Neuronal stem cell (in vitro differentiated cells): ENCODE data around the gene PLCH1.

Source experiments
- DNase-seq: peaks from one replicate; pipeline ENCODE4 v3.0.0-alpha.2; 2013; ENCODE audit warnings: low spot score
- H2AFZ ChIP-seq: one replicate; pipeline ENCODE4 v1.6.1; 2013; ENCODE audit warnings: mild to moderate bottlenecking, low read length, inconsistent platforms
- H2AK5ac ChIP-seq: 2 replicates; pipeline ENCODE4 v1.6.1; 2013; ENCODE audit warnings: low read depth, mild to moderate bottlenecking, inconsistent platforms, low read length, moderate library complexity, mixed read lengths
- H2BK120ac ChIP-seq: 2 replicates; pipeline ENCODE4 v1.6.1; 2013; ENCODE audit warnings: low read depth, mild to moderate bottlenecking, inconsistent platforms, low read length, moderate library complexity, mixed read lengths
- H2BK12ac ChIP-seq: one replicate; pipeline ENCODE4 v1.6.1; 2013; ENCODE audit warnings: low read length, inconsistent platforms
- H2BK15ac ChIP-seq: 2 replicates; pipeline ENCODE4 v1.6.1; 2013; ENCODE audit warnings: mild to moderate bottlenecking, low read length, inconsistent platforms, mixed read lengths
- H2BK5ac ChIP-seq: one replicate; pipeline ENCODE4 v1.6.1; 2013; ENCODE audit warnings: inconsistent platforms, mild to moderate bottlenecking, low read length, moderate library complexity
- H3K14ac ChIP-seq: one replicate; pipeline ENCODE4 v1.6.1; 2013; ENCODE audit warnings: low read length, inconsistent platforms
- H3K18ac ChIP-seq: 2 replicates; pipeline ENCODE4 v1.6.1; 2013; ENCODE audit warnings: low read length, inconsistent platforms
- H3K23ac ChIP-seq: 2 replicates; pipeline ENCODE4 v1.6.1; 2013; ENCODE audit warnings: low read depth, mild to moderate bottlenecking, mixed read lengths, low read length, inconsistent platforms; ENCODE audit not compliant: poor library complexity
- H3K27ac ChIP-seq: replicated peaks from 3 replicates; pipeline ENCODE4 v1.5.1; 2013; ENCODE audit warnings: low read length, inconsistent platforms
- H3K27me3 ChIP-seq, 3 experiments: 2 replicates each; pipeline ENCODE4 v1.6.1; 2013; ENCODE audit warnings: low read length in 3 of 3, mild to moderate bottlenecking in 2 of 3, inconsistent platforms in 1 of 3, low read depth in 1 of 3, mixed read lengths in 1 of 3, moderate library complexity in 1 of 3; ENCODE audit not compliant: control insufficient read depth in 3 of 3, insufficient read depth in 3 of 3
- H3K36me3 ChIP-seq, 2 donors: replicated peaks in 1 of 2; 2 replicates each; pipeline ENCODE4 v1.6.1; 2013; ENCODE audit warnings: low read length in 2 of 2; ENCODE audit not compliant: control insufficient read depth in 2 of 2, insufficient read depth in 2 of 2
- H3K4ac ChIP-seq: 2 replicates; pipeline ENCODE4 v1.6.1; 2013; ENCODE audit warnings: inconsistent platforms, mild to moderate bottlenecking, low read length, moderate library complexity
- H3K4me1 ChIP-seq, 2 donors: 1 replicate in 1 of 2; 2 replicates in 1 of 2; pipeline ENCODE4 v1.6.1; 2013; ENCODE audit warnings: low read length in 2 of 2, low read depth in 1 of 2; ENCODE audit not compliant: control insufficient read depth in 2 of 2, insufficient read depth in 1 of 2
- H3K4me2 ChIP-seq: one replicate; pipeline ENCODE4 v1.6.1; 2013; ENCODE audit warnings: mild to moderate bottlenecking, low read length, inconsistent platforms; ENCODE audit not compliant: insufficient read depth, poor library complexity, severe bottlenecking
- H3K4me3 ChIP-seq, 2 donors: 2 replicates each; pipeline ENCODE4 v1.5.1; 2013; ENCODE audit warnings: low read length in 2 of 2, mild to moderate bottlenecking in 2 of 2, inconsistent platforms in 1 of 2, moderate library complexity in 1 of 2
- H3K79me1 ChIP-seq: one replicate; pipeline ENCODE4 v1.6.1; 2013; ENCODE audit warnings: low read depth, mild to moderate bottlenecking, inconsistent platforms, low read length, moderate library complexity
- H3K9ac ChIP-seq: one replicate; pipeline ENCODE4 v1.6.1; 2013; ENCODE audit warnings: mild to moderate bottlenecking, low read depth, low read length, inconsistent platforms; ENCODE audit not compliant: poor library complexity
- H3K9me3 ChIP-seq, 2 donors: replicated peaks in 1 of 2; 2 replicates each; pipeline versions ENCODE3 to v1.6.1; 2013; ENCODE audit warnings: low read length in 2 of 2, mild to moderate bottlenecking in 2 of 2, inconsistent platforms in 1 of 2, low read depth in 1 of 2, mixed read lengths in 1 of 2, moderate library complexity in 1 of 2; ENCODE audit not compliant: control insufficient read depth in 2 of 2, insufficient read depth in 1 of 2
- H4K8ac ChIP-seq: one replicate; pipeline ENCODE4 v1.6.1; 2013; ENCODE audit warnings: low read depth, mild to moderate bottlenecking, inconsistent platforms, low read length, moderate library complexity
- H4K91ac ChIP-seq: one replicate; pipeline ENCODE4 v1.6.1; 2013; ENCODE audit warnings: low read length, low read depth, mild to moderate bottlenecking, inconsistent platforms; ENCODE audit not compliant: poor library complexity
- WGBS, 2 donors: extraction: QIAGEN DNeasy Blood & Tissue Kit; methylation state at CpG; one replicate each; pipeline ENCODE4 v1.1.7; 2013; ENCODE audit warnings: missing lambda C conversion rate in 2 of 2, mixed read lengths in 1 of 2; ENCODE audit not compliant: insufficient read length in 2 of 2, insufficient replicate concordance in 1 of 2; ENCODE audit errors: extremely low coverage in 2 of 2; 5-methylcytosine and 5-hydroxymethylcytosine counted together

PLCH1 gene

DNA sequence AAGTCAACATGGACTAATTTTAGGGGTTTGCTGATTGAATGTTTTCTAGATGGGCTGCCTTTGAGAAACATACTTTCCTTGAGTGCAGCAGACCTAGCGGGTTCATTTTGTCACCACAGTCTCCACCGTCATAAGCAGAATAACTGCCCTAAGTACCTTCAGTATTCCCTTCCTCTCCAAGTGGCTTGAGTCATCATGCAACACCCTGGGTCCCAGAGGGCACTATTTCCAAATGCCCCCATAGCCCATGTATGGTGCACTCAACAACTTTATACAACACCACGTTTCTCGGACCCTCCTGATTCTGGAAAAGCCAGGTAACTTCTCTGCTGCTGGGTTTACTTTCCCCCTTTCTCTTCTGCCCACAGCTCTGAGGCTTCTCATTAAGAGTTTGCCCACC is 300.1 kb downstream of the PLCH1 start:
- H3K18ac ChIP-seq = no peak overlapping the region
- no peak overlapping the region for H3K4ac ChIP-seq
- no peaks in the 10 kb centered on the region for H3K79me1 ChIP-seq
- no peak overlapping the region for H3K27ac ChIP-seq
- no peak overlapping the region for H3K9ac ChIP-seq
- no peak overlapping the region for H2AFZ ChIP-seq
- no peak overlapping the region for H2BK120ac ChIP-seq
- no peak overlapping the region for H4K91ac ChIP-seq
- WGBS, 2 donors = no CpG with 5 or more reads among the region's 4 CpGs
- H2BK15ac ChIP-seq = no peak overlapping the region
- H3K4me2 ChIP-seq = no peak overlapping the region
- H3K36me3 ChIP-seq = no peaks in the 10 kb centered on the region
- DNase-seq = no peak
- H2BK5ac ChIP-seq = no peak overlapping the region
- H3K27me3 ChIP-seq = no peaks in the 10 kb centered on the region
- H3K23ac ChIP-seq = no peak overlapping the region
- H2AK5ac ChIP-seq = no peak overlapping the region
- no peak overlapping the region for H3K4me3 ChIP-seq
- no peak overlapping the region for H3K14ac ChIP-seq
- H3K9me3 ChIP-seq = no peaks in the 10 kb centered on the region
- no peak overlapping the region for H4K8ac ChIP-seq
- no peak overlapping the region for H2BK12ac ChIP-seq
- no peaks in the 10 kb centered on the region for H3K4me1 ChIP-seq

DNA sequence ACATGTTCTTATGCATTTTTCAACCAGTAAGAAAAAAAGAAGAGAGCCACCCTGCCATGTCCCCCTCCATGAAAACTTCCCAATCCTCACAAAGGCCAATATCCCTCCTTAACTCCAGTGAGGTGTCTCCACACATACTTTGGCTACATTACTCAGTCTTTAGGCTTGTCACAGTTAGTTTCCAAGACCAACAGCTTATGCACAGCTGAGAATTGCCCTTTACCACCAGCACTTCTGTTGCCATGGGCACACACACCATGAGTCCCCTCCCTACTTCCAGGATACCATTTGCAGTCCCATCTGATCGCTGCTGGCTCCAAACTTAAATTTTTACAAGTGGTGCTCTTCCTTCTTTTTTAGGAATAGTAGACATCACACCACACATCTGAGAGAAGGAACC is 301.1 kb downstream of the PLCH1 start:
- DNase-seq = no peak
- Histone ChIP-seq H3K79me1 (no peaks in the 10 kb centered on the region), H2AFZ (no peak overlapping the region), H2BK5ac (no peak overlapping the region), H2BK12ac (no peak overlapping the region), H3K4ac (no peak overlapping the region), H3K4me3 (no peak overlapping the region), H3K4me1 (no peaks in the 10 kb centered on the region), H2BK120ac (no peak overlapping the region), H3K14ac (no peak overlapping the region), H3K27ac (no peak overlapping the region), H2BK15ac (no peak overlapping the region), H4K8ac (no peak overlapping the region), H3K23ac (no peak overlapping the region), H3K36me3 (no peaks in the 10 kb centered on the region), H4K91ac (no peak overlapping the region), H3K27me3 (no peaks in the 10 kb centered on the region), H2AK5ac (no peak overlapping the region), H3K18ac (no peak overlapping the region), H3K9ac (no peak overlapping the region), H3K9me3 (no peaks in the 10 kb centered on the region), H3K4me2 (no peak overlapping the region)
- no CpG with 5 or more reads among the region's 1 CpG for WGBS, 2 donors

- Histone ChIP-seq H2BK15ac (no peak overlapping the region), H3K27me3 (no peaks in the 10 kb centered on the region)
Measured at GRCh38 chr3:155442072-155442471, 302.8 kb downstream of the PLCH1 start.

DNA sequence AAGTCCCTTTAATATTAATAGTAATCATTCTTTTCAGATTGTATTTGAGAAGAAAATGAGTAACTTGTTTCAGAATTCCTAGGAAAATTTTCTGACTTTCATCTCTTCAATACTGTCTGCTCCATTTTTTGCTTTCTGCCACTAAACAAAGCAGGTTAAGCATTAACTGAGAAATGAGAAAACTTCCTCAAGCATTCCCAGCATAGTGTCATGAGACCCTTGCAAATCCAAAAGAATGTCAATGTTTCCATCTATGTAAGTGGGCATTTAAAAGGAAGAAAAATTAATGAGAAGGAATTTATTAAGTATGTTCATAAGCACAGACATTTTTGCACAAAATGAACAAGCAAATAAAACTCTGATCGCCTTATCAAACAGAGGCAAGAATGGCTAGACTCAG is 303.4 kb downstream of the PLCH1 start:
- Histone ChIP-seq H2BK120ac (no peak overlapping the region), H3K23ac (no peak overlapping the region), H3K4me2 (no peak overlapping the region), H3K36me3 (no peaks in the 10 kb centered on the region), H2AFZ (no peak overlapping the region), H3K27ac (no peak overlapping the region), H2BK12ac (no peak overlapping the region), H3K4ac (no peak overlapping the region), H3K9ac (no peak overlapping the region), H4K8ac (no peak overlapping the region), H3K9me3 (no peaks in the 10 kb centered on the region), H2BK5ac (no peak overlapping the region), H3K4me3 (no peak overlapping the region), H4K91ac (no peak overlapping the region), H3K4me1 (no peaks in the 10 kb centered on the region), H3K79me1 (no peaks in the 10 kb centered on the region), H3K14ac (no peak overlapping the region), H2BK15ac (no peak overlapping the region), H3K27me3 (no peaks in the 10 kb centered on the region), H2AK5ac (no peak overlapping the region), H3K18ac (no peak overlapping the region)
- no peak for DNase-seq
- no CpG with 5 or more reads among the region's 1 CpG for WGBS, 2 donors

More at GRCh38 chr3:155442072-155442471, 302.8 kb downstream of the PLCH1 start:
- Histone ChIP-seq H3K18ac (no peak overlapping the region), H3K9me3 (no peaks in the 10 kb centered on the region), H3K9ac (no peak overlapping the region), H2BK120ac (no peak overlapping the region), H3K36me3 (no peaks in the 10 kb centered on the region), H2AFZ (no peak overlapping the region), H2AK5ac (no peak overlapping the region), H3K23ac (no peak overlapping the region), H4K91ac (no peak overlapping the region), H4K8ac (no peak overlapping the region), H2BK12ac (no peak overlapping the region), H3K27ac (no peak overlapping the region), H3K14ac (no peak overlapping the region), H3K4ac (no peak overlapping the region), H2BK5ac (no peak overlapping the region), H3K4me3 (no peak overlapping the region), H3K4me2 (no peak overlapping the region), H3K79me1 (no peaks in the 10 kb centered on the region), H3K4me1 (no peaks in the 10 kb centered on the region)
- no CpG with 5 or more reads among the region's 5 CpGs for WGBS, 2 donors
- no peak for DNase-seq
